CD14-positive monocyte (primary cell): ENCODE measurements around the gene SEMA5B. TPM values are rescaled to one million over a fixed set of nuclear protein-coding genes. Genes with fewer than 3 reads are reported as not detected.

ENCODE experiments used
- DNase-seq, 3 donors: peaks; one replicate each; pipeline ENCODE4 v3.0.0-alpha.2; 2011 to 2022
- H2AFZ ChIP-seq: 2 replicates; pipeline ENCODE4 v1.6.0; 2012; ENCODE audit warnings: mild to moderate bottlenecking, low read depth, low read length, inconsistent platforms; ENCODE audit not compliant: insufficient read depth, poor library complexity, severe bottlenecking
- H3K27ac ChIP-seq, 2 donors: 1 replicate in 1 of 2; 2 replicates in 1 of 2; pipeline ENCODE4 v1.5.1; 2012 to 2013; ENCODE audit warnings: low read length in 2 of 2, control low read depth in 1 of 2, inconsistent platforms in 1 of 2, low read depth in 1 of 2, mild to moderate bottlenecking in 1 of 2
- H3K27me3 ChIP-seq, 2 donors: one replicate each; pipeline versions ENCODE4 v1.6.0 to v1.6.1; 2011 to 2013; ENCODE audit warnings: low read length in 2 of 2; ENCODE audit not compliant: control insufficient read depth in 2 of 2, insufficient read depth in 2 of 2
- H3K36me3 ChIP-seq, 2 donors: replicated peaks in 1 of 2; 1 replicate in 1 of 2; 2 replicates in 1 of 2; pipeline versions ENCODE4 v1.5.1 to v1.6.1; 2012 to 2013; ENCODE audit warnings: low read length in 2 of 2, control low read depth in 1 of 2, inconsistent platforms in 1 of 2, mild to moderate bottlenecking in 1 of 2; ENCODE audit not compliant: insufficient read depth in 2 of 2, control insufficient read depth in 1 of 2
- H3K4me1 ChIP-seq, 2 donors: 1 replicate in 1 of 2; 2 replicates in 1 of 2; pipeline versions ENCODE4 v1.5.1 to v1.6.1; 2012 to 2013; ENCODE audit warnings: low read length in 2 of 2, control low read depth in 1 of 2, inconsistent platforms in 1 of 2, mild to moderate bottlenecking in 1 of 2, moderate library complexity in 1 of 2; ENCODE audit not compliant: insufficient read depth in 2 of 2, control insufficient read depth in 1 of 2
- H3K4me2 ChIP-seq: replicated peaks from 2 replicates; pipeline ENCODE3; 2012; ENCODE audit warnings: low read length, moderate library complexity, mild to moderate bottlenecking; ENCODE audit not compliant: poor library complexity, severe bottlenecking; ENCODE audit errors: extremely low read depth
- H3K4me3 ChIP-seq, 3 experiments: fragments of 200-600 bp in 1 of 3; sonication (generic) in 1 of 3; replicated peaks in 1 of 3; 1 replicate in 2 of 3; 2 replicates in 1 of 3; pipeline ENCODE4 v1.5.1; 2011 to 2013; ENCODE audit warnings: low read length in 3 of 3, mild to moderate bottlenecking in 3 of 3, control low read depth in 2 of 3, low read depth in 2 of 3, inconsistent platforms in 1 of 3, moderate library complexity in 1 of 3
- H3K79me2 ChIP-seq: 2 replicates; pipeline ENCODE4 v1.6.0; 2012; ENCODE audit warnings: mild to moderate bottlenecking, control low read depth, inconsistent platforms, low read length, moderate library complexity; ENCODE audit not compliant: insufficient read depth
- H3K9ac ChIP-seq: 2 replicates; pipeline ENCODE4 v1.6.0; 2017; ENCODE audit warnings: low read length, mild to moderate bottlenecking; ENCODE audit not compliant: insufficient read depth, poor library complexity, severe bottlenecking
- H3K9me3 ChIP-seq, 2 donors: replicated peaks in 1 of 2; 1 replicate in 1 of 2; 2 replicates in 1 of 2; pipeline versions ENCODE4 v1.5.1 to v1.6.1; 2012 to 2013; ENCODE audit warnings: low read length in 2 of 2, control low read depth in 1 of 2; ENCODE audit not compliant: control insufficient read depth in 1 of 2, insufficient read depth in 1 of 2
- H4K20me1 ChIP-seq: 2 replicates; pipeline ENCODE4 v1.6.0; 2012; ENCODE audit warnings: mild to moderate bottlenecking, low read length, control low read depth, moderate library complexity; ENCODE audit not compliant: insufficient read depth
- H3K27ac Mint-ChIP-seq, 7 donors: one replicate each; pipeline ENCODE4 v1.8.0; 2020; ENCODE audit warnings: mild to moderate bottlenecking in 7 of 7, mixed read lengths in 7 of 7, moderate library complexity in 6 of 7, inconsistent platforms in 2 of 7
- H3K27me3 Mint-ChIP-seq, 3 donors: one replicate each; pipeline ENCODE4 v1.8.0; 2021 to 2022; ENCODE audit warnings: low read depth in 3 of 3, mild to moderate bottlenecking in 3 of 3, mixed read lengths in 3 of 3, moderate library complexity in 3 of 3, inconsistent platforms in 1 of 3
- H3K36me3 Mint-ChIP-seq, 2 donors: one replicate each; pipeline ENCODE4 v1.8.0; 2020; ENCODE audit warnings: mixed read lengths in 2 of 2, inconsistent platforms in 1 of 2, mild to moderate bottlenecking in 1 of 2
- H3K4me1 Mint-ChIP-seq: one replicate; pipeline ENCODE4 v1.8.0; 2020; ENCODE audit warnings: mild to moderate bottlenecking, mixed read lengths
- H3K4me3 Mint-ChIP-seq, 2 donors: one replicate each; pipeline ENCODE4 v1.8.0; 2020; ENCODE audit warnings: mild to moderate bottlenecking in 2 of 2, mixed read lengths in 2 of 2, moderate library complexity in 1 of 2
- H3K9me3 Mint-ChIP-seq, 7 donors: one replicate each; pipeline ENCODE4 v1.8.0; 2020 to 2022; ENCODE audit warnings: mixed read lengths in 7 of 7, mild to moderate bottlenecking in 6 of 7, moderate library complexity in 6 of 7, inconsistent platforms in 2 of 7
- CTCF ChIP-seq: fragments of 200-600 bp; IDR thresholded peaks from one replicate; pipeline ENCODE4 v1.8.0; 2022; ENCODE audit warnings: antibody characterized with exemption, mild to moderate bottlenecking
- WGBS: methylation state at CpG from one replicate; pipeline ENCODE4 v1.1.5; 2013; ENCODE audit warnings: missing lambda C conversion rate; ENCODE audit not compliant: insufficient coverage; 5-methylcytosine and 5-hydroxymethylcytosine counted together
- intact Hi-C, 2 donors: fragments of 100-400 bp; cut with micrococcal nuclease; formaldehyde crosslinking; loops; one replicate each; pipeline versions ENCODE4 v1.15.0 to v1.15.1; 2023
- polyA plus RNA-seq, 3 donors: library from polyadenylated mRNA; depleted of rRNA in 1 of 3; unstranded in 2 of 3; stranded (reverse) in 1 of 3; fragments of 300-500 nt in 2 of 3; fragments of >200 nt in 1 of 3; fragmentation: Illumina TruSeq in 2 of 3; gene quantifications; 1 replicate in 2 of 3; 2 replicates in 1 of 3; pipeline ENCODE4 v1.2.3, GENCODE V29; 2012 to 2021

SEMA5B gene
- polyA plus RNA-seq, 3 donors: not detected

GRCh38 chr3:123068601-123069381 is 41.2 kb upstream of the SEMA5B start:
- Histone ChIP-seq H3K4me2 (no peak overlapping the region), H3K27ac (no peak overlapping the region), H3K4me3 (no peak overlapping the region), H3K79me2 (peaks cover 61% of the 10 kb centered on the region), H2AFZ (no peak overlapping the region), H3K36me3 (no peaks in the 10 kb centered on the region), H3K4me1 (peaks cover 30 to 36% of the 10 kb centered on the region in 2 donors), H3K27me3 (no peaks in the 10 kb centered on the region), H3K9me3 (no peaks in the 10 kb centered on the region), H3K9ac (no peak overlapping the region), H4K20me1 (no peaks in the 10 kb centered on the region)
- Mint-ChIP-seq H3K27ac (no peak overlapping the region), H3K27me3 (peaks cover 0 to 3% (median 0%) of the 10 kb centered on the region in 3 donors), H3K9me3 (no peaks in the 10 kb centered on the region), H3K4me1 (peaks cover 44% of the 10 kb centered on the region), H3K36me3 (peaks cover 0 to 5% of the 10 kb centered on the region in 2 donors), H3K4me3 (peak overlapping the region in 1 of 2 donors; percentile 53)
- no peak for TF ChIP-seq CTCF
- intact Hi-C loops: no loop called here
- 95% methylated on average over 6 of the region's 12 CpGs for WGBS
- DNase-seq: no peak

GRCh38 chr3:123067689-123068600 is 40.4 kb upstream of the SEMA5B start:
- Histone ChIP-seq H3K4me2 (peak overlapping the region; percentile 98), H3K9ac (peak overlapping the region; percentile 71), H3K4me3 (peak overlapping the region; percentile 76 to 90 (median 83)), H3K9me3 (no peaks in the 10 kb centered on the region), H3K79me2 (peaks cover 52% of the 10 kb centered on the region), H3K4me1 (peaks cover 30 to 36% of the 10 kb centered on the region in 2 donors), H4K20me1 (no peaks in the 10 kb centered on the region), H2AFZ (peak overlapping the region; percentile 95), H3K27me3 (no peaks in the 10 kb centered on the region), H3K27ac (peak overlapping the region in 1 of 2 donors; percentile 69), H3K36me3 (no peaks in the 10 kb centered on the region)
- peaks cover 0 to 1% of the 10 kb centered on the region in 2 donors for H3K36me3 Mint-ChIP-seq
- intact Hi-C loops: no loop called here
- H3K4me3 Mint-ChIP-seq: peak overlapping the region; percentile 83 to 95
- no peak for TF ChIP-seq CTCF
- peak overlapping the region in 2 of 7 donors; percentile 12 to 14 for H3K27ac Mint-ChIP-seq
- peak in 1 of 3 donors; percentile 7 for DNase-seq
- peaks cover 0 to 3% (median 0%) of the 10 kb centered on the region in 3 donors for H3K27me3 Mint-ChIP-seq
- WGBS: no CpG with 5 or more reads among the region's 24 CpGs
- H3K9me3 Mint-ChIP-seq: no peaks in the 10 kb centered on the region
- H3K4me1 Mint-ChIP-seq: peaks cover 42% of the 10 kb centered on the region
